ENCODE data around the gene SMC4. TPM values are rescaled to one million over a fixed set of nuclear protein-coding genes. Genes with fewer than 3 reads are reported as not detected.

The SMC4 gene
- total RNA-seq, 4 donors from 2014 or later = 11.7 to 27.1 (median 21.1) TPM

DNA sequence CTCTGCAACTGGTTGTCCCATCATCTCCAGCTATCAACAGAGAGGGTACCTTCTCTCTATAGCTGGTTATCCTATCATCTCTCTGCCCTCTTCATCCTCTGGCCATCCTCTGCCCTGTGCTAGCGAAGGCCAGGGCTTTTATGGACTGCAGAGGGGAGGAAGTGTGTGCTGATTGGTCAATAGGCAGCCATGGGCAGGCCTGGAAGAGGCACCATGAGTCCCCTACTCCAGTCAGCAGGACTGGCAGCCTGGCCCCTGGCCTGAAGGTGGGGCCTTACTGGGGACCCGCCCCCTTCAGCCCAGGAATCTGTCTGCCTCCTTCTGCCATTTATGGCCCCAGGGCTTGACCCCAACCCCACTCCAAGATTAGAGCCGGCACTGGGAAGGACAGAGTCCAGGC is 60.6 kb downstream of the SMC4 start:
- peaks cover 0 to 6% of the 10 kb centered on the region in 2 donors for H3K27me3 ChIP-seq
- TF ChIP-seq EP300 (IDR thresholded peaks at IDR 0.05) (no peak), POLR2A (IDR thresholded peaks at IDR 0.05) (no peak)
- TF ChIP-seq, protein P1, sequence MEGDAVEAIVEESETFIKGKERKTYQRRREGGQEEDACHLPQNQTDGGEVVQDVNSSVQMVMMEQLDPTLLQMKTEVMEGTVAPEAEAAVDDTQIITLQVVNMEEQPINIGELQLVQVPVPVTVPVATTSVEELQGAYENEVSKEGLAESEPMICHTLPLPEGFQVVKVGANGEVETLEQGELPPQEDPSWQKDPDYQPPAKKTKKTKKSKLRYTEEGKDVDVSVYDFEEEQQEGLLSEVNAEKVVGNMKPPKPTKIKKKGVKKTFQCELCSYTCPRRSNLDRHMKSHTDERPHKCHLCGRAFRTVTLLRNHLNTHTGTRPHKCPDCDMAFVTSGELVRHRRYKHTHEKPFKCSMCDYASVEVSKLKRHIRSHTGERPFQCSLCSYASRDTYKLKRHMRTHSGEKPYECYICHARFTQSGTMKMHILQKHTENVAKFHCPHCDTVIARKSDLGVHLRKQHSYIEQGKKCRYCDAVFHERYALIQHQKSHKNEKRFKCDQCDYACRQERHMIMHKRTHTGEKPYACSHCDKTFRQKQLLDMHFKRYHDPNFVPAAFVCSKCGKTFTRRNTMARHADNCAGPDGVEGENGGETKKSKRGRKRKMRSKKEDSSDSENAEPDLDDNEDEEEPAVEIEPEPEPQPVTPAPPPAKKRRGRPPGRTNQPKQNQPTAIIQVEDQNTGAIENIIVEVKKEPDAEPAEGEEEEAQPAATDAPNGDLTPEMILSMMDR (IDR thresholded peaks at IDR 0.05) = no peak
- no peaks in the 10 kb centered on the region for H3K36me3 ChIP-seq
- H3K9me3 ChIP-seq = no peaks in the 10 kb centered on the region
- no peaks in the 10 kb centered on the region for H3K4me1 ChIP-seq
- H3K27ac ChIP-seq = no peak overlapping the region
- no peak overlapping the region for H3K4me3 ChIP-seq
- 60 to 93% methylated on average over 2 to 3 of the region's 3 CpGs for WGBS, 2 donors
- no peak for DNase-seq (ENCODE audit: low spot score in 2 of 2)

DNA sequence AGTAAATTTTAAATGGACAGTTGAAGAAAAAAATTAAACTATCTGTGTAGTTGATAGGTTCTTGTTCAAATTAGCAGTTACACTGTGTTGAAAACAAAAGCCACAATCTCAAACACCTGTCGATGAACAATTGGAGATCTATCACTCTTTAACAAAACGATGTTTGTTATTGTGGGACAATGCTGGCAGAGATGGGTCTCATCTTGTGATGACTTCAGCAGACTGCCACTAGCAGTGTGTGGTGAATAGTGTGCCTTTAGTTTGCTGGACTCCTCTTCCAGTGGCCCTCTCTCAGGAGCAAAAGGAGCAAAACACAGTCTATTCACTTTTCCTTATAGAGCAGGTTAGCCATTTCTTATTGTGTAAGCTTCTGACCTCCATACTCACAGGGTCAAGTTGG is 64.9 kb downstream of the SMC4 start:
- 79 to 89% methylated on average over 2 of the region's 2 CpGs for WGBS, 2 donors
- DNase-seq (ENCODE audit: low spot score in 2 of 2) = no peak
- Histone ChIP-seq H3K9me3 (no peaks in the 10 kb centered on the region), H3K27ac (no peak overlapping the region), H3K36me3 (no peaks in the 10 kb centered on the region), H3K4me1 (no peaks in the 10 kb centered on the region), H3K27me3 (peaks cover 0 to 6% of the 10 kb centered on the region in 2 donors), H3K4me3 (no peak overlapping the region)
- TF ChIP-seq POLR2A (IDR thresholded peaks at IDR 0.05) (no peak), EP300 (IDR thresholded peaks at IDR 0.05) (no peak)
- TF ChIP-seq, protein P1 (IDR thresholded peaks at IDR 0.05) = no peak

DNA sequence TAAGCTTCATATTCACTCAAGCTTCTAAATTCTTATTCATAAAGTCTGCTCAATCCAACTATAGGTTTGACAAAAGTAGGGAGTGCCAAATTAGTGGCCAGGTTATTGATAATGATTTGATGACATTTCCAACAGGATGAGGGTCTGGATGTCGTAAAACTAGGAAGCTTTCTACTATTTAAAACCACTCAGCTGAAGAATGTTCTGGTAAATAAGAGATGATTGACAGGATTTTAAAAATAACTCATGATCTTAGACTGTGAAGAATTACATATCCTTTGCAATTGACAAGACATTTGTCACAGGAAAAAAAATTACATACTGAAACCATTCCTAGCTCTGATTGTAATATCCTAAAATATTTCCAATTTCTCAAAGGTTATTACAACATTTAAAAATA is 65.5 kb downstream of the SMC4 start:
- WGBS, 2 donors = 74 to 80% methylated on average over 1 of the region's 1 CpG

DNA sequence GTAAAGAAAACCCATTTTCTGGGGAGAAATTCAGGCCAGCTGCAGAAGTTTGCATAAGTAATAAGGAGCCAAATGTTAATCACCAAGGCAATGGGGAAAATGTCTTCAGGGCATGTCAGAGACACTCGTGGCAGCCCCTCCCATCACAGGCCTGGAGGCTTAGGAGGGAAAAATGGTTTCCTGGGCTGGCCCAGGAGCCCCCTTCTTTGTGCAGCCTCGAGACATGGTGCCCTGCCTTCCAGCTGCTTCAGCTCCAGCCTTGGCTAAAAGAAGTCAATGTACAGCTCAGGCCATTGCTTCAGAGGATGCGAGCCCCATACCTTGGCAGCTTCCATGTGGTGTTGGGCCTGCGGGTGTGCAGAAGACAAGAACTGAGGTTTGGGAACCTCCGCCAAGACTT is 70.7 kb downstream of the SMC4 start:
- TF ChIP-seq EP300 (IDR thresholded peaks at IDR 0.05) (no peak), POLR2A (IDR thresholded peaks at IDR 0.05) (no peak)
- TF ChIP-seq, protein P1 (IDR thresholded peaks at IDR 0.05) = no peak
- Histone ChIP-seq H3K4me1 (peaks cover 0 to 3% (median 0%) of the 10 kb centered on the region in 4 donors), H3K27me3 (no peaks in the 10 kb centered on the region), H3K36me3 (no peaks in the 10 kb centered on the region), H3K4me3 (no peak overlapping the region), H3K27ac (no peak overlapping the region), H3K9me3 (peaks cover 0 to 15% (median 0%) of the 10 kb centered on the region in 4 donors)
- 92 to 93% methylated on average over 5 of the region's 5 CpGs for WGBS, 2 donors
- DNase-seq (ENCODE audit: low spot score in 2 of 2) = no peak

More for the DNA sequence above, 65.5 kb downstream of the SMC4 start:
- no peak overlapping the region for H3K27ac ChIP-seq
- H3K4me1 ChIP-seq = no peaks in the 10 kb centered on the region
- TF ChIP-seq, protein P1 (IDR thresholded peaks at IDR 0.05) = no peak
- no peak for TF ChIP-seq POLR2A (IDR thresholded peaks at IDR 0.05)
- TF ChIP-seq EP300 (IDR thresholded peaks at IDR 0.05) = no peak
- no peak overlapping the region for H3K4me3 ChIP-seq
- peaks cover 0 to 3% (median 0%) of the 10 kb centered on the region in 4 donors for H3K9me3 ChIP-seq
- peaks cover 0 to 6% of the 10 kb centered on the region in 2 donors for H3K27me3 ChIP-seq
- DNase-seq (ENCODE audit: low spot score in 2 of 2) = no peak
- no peaks in the 10 kb centered on the region for H3K36me3 ChIP-seq

DNA sequence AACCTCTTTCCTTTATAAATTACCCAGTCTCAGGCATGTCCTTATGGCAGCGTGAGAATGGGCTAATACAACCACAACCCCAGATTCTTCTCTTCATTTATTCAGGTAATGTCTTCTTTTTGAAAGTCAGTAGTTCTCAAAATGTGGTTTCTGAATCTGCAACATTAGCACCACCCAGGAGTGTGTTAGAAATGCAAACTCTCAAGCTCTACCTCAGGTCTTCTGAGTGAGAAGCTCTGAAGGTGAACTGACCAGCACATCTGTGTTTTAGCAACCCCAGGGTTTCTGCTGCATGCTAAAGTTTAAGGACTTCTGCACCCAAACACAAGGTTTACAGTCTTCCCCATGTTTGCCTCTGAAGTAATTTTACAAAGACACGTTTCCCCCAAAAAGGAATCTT is 72.4 kb downstream of the SMC4 start:
- H3K4me1 ChIP-seq = peaks cover 0 to 3% (median 0%) of the 10 kb centered on the region in 4 donors
- peaks cover 0 to 15% (median 0%) of the 10 kb centered on the region in 4 donors for H3K9me3 ChIP-seq
- no peak overlapping the region for H3K27ac ChIP-seq
- H3K4me3 ChIP-seq = no peak overlapping the region
- TF ChIP-seq EP300 (IDR thresholded peaks at IDR 0.05) (no peak), POLR2A (IDR thresholded peaks at IDR 0.05) (no peak)
- TF ChIP-seq, protein P1 (IDR thresholded peaks at IDR 0.05) = no peak
- no peaks in the 10 kb centered on the region for H3K27me3 ChIP-seq
- no peak for DNase-seq (ENCODE audit: low spot score in 2 of 2)
- WGBS, 2 donors = 75 to 82% methylated on average over 2 of the region's 2 CpGs
- no peaks in the 10 kb centered on the region for H3K36me3 ChIP-seq
